ENCODE results near the gene TMEM109.

DNA sequence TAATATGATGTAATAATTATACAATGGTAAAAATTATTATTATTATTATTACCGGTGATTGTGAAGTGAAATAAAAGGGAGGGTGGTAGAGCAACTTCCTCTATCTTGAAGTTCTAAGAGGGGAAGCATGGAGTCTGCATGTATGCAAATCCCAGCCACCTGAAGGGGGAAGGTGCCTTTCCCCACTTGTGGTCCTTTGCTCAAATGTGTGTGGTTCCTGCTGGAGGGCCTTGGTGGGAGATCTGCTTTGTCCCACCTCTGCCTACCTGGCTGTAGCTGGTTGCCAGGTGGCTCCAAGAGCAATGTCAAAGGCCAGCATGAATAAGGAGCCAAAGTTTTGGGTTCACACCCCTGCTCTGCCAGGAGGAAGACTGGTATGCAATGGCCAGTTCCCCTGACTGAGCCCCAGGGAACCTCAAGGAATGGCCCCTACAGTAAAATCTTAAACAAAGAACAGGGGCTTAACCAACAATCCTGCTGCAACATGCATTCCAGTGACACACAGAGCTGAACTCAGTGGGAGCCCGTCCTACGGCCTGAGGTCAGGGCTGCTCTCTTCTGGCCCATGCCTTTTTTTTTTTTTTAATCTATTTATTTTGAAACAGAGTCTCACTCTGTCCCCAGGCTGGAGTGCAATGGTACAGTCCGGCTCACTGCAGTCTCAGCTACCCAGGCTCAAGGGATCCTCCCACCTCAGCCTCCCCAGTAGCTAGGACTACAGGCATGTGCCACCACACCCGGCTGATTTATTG, 18.8 kb downstream of the TMEM109 start:
- TF ChIP-seq EP300 (IDR thresholded peaks at IDR 0.05; ENCODE audit: low read length) (no peak), FOXP1 (CRISPR knock-in tag; IDR thresholded peaks at IDR 0.05) (no peak), POLR2AphosphoS2 (IDR thresholded peaks at IDR 0.05; ENCODE audit: low read length) (no peak), SRF (CRISPR knock-in tag; IDR thresholded peaks at IDR 0.05) (no peak), ZNF644 (tag; IDR thresholded peaks at IDR 0.05; ENCODE audit: low read depth) (no peak), NCOA6 (IDR thresholded peaks at IDR 0.05) (no peak), NFIX (CRISPR knock-in tag; IDR thresholded peaks at IDR 0.05; ENCODE audit: low read depth) (no peak)
- TF ChIP-seq, protein P1, sequence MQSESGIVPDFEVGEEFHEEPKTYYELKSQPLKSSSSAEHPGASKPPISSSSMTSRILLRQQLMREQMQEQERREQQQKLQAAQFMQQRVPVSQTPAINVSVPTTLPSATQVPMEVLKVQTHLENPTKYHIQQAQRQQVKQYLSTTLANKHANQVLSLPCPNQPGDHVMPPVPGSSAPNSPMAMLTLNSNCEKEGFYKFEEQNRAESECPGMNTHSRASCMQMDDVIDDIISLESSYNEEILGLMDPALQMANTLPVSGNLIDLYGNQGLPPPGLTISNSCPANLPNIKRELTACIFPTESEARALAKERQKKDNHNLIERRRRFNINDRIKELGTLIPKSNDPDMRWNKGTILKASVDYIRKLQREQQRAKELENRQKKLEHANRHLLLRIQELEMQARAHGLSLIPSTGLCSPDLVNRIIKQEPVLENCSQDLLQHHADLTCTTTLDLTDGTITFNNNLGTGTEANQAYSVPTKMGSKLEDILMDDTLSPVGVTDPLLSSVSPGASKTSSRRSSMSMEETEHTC (IDR thresholded peaks at IDR 0.05), result no peak

All from K562 (cell line).